OCI-LY7 (cell line): ENCODE data around the gene THSD8.

Experiments used
- EZH2phosphoT487 ChIP-seq: fragments of 200-600 bp; sonication (generic); IDR thresholded peaks from 2 replicates; pipeline ENCODE4 v1.6.1; 2018; ENCODE audit warnings: low read depth, borderline replicate concordance, mild to moderate bottlenecking, mixed run types, antibody characterized with exemption, low read length, moderate library complexity, mixed read lengths
- TF ChIP-seq, protein P1 (sequence below): fragments of 200-600 bp; sonication (generic); conservative IDR thresholded peaks from 2 replicates; pipeline ENCODE4 v1.5.1; 2014; ENCODE audit warnings: mild to moderate bottlenecking, antibody characterized with exemption, low read length, moderate library complexity, mixed read lengths

GRCh38 chr19:12833418-12833737, 31.5 kb downstream of the THSD8 start:
- TF ChIP-seq, protein P1, sequence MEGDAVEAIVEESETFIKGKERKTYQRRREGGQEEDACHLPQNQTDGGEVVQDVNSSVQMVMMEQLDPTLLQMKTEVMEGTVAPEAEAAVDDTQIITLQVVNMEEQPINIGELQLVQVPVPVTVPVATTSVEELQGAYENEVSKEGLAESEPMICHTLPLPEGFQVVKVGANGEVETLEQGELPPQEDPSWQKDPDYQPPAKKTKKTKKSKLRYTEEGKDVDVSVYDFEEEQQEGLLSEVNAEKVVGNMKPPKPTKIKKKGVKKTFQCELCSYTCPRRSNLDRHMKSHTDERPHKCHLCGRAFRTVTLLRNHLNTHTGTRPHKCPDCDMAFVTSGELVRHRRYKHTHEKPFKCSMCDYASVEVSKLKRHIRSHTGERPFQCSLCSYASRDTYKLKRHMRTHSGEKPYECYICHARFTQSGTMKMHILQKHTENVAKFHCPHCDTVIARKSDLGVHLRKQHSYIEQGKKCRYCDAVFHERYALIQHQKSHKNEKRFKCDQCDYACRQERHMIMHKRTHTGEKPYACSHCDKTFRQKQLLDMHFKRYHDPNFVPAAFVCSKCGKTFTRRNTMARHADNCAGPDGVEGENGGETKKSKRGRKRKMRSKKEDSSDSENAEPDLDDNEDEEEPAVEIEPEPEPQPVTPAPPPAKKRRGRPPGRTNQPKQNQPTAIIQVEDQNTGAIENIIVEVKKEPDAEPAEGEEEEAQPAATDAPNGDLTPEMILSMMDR, result no peak
- TF ChIP-seq EZH2phosphoT487, result no peak
